SK-N-SH treated with all-trans-retinoic acid at 6 μM for 48 hours (cell line): ENCODE results near the gene SEMG2.

ENCODE experiments used
- CSDC2 ChIP-seq: fragments of 250-450 bp; sonication (Bioruptor Pico); IDR thresholded peaks from 2 replicates; pipeline ENCODE4 v1.5.0; 2020; ENCODE audit warnings: mild to moderate bottlenecking, moderate library complexity
- CSRNP3 ChIP-seq: fragments of 250-450 bp; sonication (Bioruptor Pico); IDR thresholded peaks from 2 replicates; pipeline ENCODE4 v1.5.1; 2021; ENCODE audit warnings: mild to moderate bottlenecking, moderate library complexity
- PPARA ChIP-seq: fragments of 250-450 bp; sonication (Bioruptor Pico); IDR thresholded peaks from 2 replicates; pipeline ENCODE4 v1.5.0; 2020; ENCODE audit warnings: mild to moderate bottlenecking, borderline replicate concordance
- TOX ChIP-seq: fragments of 250-450 bp; sonication (Bioruptor Pico); IDR thresholded peaks from 2 replicates; pipeline ENCODE4 v1.8.0; 2021; ENCODE audit warnings: mild to moderate bottlenecking, moderate library complexity, borderline replicate concordance
- ZNF70 ChIP-seq: fragments of 450-650 bp; formaldehyde crosslinking; IDR thresholded peaks from 2 replicates; pipeline ENCODE4 v1.5.0; 2020; ENCODE audit warnings: mild to moderate bottlenecking, moderate library complexity
- TF ChIP-seq, protein P1 (sequence below): fragments of 250-450 bp; sonication (Bioruptor Pico); IDR thresholded peaks from 2 replicates; pipeline ENCODE4 v1.8.0; 2020; ENCODE audit warnings: mild to moderate bottlenecking, moderate library complexity, borderline replicate concordance

- no peak for TF ChIP-seq TOX
- TF ChIP-seq CSDC2 (CRISPR knock-in tag), result no peak
- no peak for TF ChIP-seq CSRNP3 (CRISPR knock-in tag)
- TF ChIP-seq, protein P1, sequence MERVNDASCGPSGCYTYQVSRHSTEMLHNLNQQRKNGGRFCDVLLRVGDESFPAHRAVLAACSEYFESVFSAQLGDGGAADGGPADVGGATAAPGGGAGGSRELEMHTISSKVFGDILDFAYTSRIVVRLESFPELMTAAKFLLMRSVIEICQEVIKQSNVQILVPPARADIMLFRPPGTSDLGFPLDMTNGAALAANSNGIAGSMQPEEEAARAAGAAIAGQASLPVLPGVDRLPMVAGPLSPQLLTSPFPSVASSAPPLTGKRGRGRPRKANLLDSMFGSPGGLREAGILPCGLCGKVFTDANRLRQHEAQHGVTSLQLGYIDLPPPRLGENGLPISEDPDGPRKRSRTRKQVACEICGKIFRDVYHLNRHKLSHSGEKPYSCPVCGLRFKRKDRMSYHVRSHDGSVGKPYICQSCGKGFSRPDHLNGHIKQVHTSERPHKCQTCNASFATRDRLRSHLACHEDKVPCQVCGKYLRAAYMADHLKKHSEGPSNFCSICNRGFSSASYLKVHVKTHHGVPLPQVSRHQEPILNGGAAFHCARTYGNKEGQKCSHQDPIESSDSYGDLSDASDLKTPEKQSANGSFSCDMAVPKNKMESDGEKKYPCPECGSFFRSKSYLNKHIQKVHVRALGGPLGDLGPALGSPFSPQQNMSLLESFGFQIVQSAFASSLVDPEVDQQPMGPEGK (CRISPR knock-in tag), result no peak
- TF ChIP-seq PPARA, result no peak
- no peak for TF ChIP-seq ZNF70 (CRISPR knock-in tag)
Observed at GRCh38 chr20:45189067-45189609, 32.0 kb upstream of the SEMG2 start.
